Measurements from ENCODE around the gene TIMM22.
A peak's percentile ranks its signal among the peaks of the same experiment; 100 is the strongest.

Gene TIMM22

DNA sequence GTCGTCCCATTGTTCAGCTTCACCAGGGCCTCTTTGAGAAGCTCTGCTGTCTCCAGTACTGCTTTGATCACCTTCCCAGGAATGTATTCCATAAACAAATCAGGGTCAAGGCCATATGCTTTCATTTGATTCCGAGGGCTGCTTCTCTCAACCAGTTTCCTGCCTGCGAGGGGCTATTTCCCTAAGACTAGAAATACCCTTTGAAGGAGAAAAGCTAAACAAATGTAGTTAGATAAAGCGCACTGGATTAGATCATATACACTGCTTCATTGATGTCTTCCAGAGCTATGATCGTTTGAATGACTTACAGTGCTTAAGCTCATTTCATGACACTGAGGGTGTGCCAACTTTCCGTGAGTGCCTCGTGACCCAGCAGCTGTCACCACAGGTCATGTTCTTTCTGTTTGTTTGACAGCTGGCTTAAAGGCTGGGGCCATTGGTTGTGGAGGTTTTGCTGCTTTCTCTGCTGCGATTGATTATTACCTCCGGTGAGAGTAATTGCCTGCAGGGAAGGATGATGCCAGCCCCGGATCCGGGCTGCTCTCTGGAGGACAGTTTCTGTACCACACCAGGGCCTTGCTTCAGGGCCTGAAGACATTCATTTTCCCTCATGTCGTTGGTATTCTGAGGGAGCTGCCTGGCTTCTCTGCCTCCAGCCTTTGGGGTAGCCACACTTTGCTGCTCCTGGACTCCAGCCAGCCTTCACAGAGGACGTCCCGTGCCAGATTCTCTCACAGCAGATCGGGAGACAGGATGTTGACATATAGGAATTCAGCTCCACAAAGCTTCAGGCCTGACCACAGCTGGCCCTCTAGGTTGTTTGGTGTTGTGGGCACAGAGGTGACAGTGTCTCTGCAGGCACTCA, 3.9 kb downstream of the TIMM22 start:
- TF ChIP-seq, protein P1, sequence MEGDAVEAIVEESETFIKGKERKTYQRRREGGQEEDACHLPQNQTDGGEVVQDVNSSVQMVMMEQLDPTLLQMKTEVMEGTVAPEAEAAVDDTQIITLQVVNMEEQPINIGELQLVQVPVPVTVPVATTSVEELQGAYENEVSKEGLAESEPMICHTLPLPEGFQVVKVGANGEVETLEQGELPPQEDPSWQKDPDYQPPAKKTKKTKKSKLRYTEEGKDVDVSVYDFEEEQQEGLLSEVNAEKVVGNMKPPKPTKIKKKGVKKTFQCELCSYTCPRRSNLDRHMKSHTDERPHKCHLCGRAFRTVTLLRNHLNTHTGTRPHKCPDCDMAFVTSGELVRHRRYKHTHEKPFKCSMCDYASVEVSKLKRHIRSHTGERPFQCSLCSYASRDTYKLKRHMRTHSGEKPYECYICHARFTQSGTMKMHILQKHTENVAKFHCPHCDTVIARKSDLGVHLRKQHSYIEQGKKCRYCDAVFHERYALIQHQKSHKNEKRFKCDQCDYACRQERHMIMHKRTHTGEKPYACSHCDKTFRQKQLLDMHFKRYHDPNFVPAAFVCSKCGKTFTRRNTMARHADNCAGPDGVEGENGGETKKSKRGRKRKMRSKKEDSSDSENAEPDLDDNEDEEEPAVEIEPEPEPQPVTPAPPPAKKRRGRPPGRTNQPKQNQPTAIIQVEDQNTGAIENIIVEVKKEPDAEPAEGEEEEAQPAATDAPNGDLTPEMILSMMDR (IDR thresholded peaks at IDR 0.05; ENCODE audit: low read depth, low read length), result no peak
- DNase-seq (ENCODE audit: extremely low read depth, low read depth), result no peak

DNA sequence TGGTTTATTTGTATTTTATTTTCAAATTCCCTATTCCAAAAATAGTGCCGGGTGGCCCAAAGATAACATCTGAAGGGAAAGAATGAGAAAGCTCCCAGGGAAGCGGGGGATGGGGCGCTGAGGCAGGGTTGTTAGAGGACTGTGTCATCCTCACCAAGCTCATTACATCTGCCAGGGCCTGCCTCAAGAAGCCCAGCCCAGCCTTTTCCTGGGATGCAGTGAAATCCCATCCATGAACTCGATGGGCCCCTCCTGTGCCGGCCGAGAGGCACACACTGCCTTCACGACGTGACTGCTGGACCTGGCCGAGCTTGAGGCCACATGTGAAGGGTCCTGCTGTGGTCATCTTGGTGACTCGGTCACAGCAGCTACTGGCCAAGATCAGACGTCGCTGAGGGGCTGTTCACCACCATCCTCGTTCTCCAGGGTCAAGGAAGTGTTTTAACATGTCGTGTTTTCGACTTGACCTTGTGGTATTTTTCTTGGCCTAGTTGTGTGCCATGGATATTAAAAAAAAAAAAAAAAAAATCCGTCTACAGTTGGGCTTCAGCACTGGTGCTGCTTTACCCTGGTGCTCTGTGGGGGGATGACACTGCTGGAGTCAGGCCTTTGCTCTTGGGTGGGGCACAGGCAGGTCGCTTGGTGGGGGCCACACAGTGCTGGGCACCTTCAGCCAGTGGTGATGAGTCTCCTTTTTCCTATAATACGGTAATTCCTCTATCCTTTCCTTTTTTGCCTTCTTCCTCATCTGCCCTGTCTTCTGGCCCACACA, 4.9 kb downstream of the TIMM22 start:
- TF ChIP-seq, protein P1 (IDR thresholded peaks at IDR 0.05; ENCODE audit: low read depth, low read length), result no peak

DNA sequence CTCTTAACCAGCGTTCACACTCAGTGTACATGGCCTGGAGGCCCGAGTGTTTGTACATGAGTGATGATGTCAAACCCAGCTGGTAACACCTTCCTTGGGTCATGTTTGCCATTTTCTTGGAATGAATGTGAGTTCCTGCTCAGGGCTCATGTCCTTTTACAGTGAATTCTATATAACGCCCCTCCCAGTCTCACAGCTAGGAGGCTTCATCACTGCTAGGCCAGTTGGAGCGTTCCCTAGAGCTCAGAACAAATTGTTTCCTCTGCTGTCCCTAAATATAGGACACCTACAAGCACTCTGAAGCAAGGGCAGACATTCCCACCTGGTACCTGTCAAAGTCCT, 5.5 kb downstream of the TIMM22 start:
- TF ChIP-seq, protein P1 (IDR thresholded peaks at IDR 0.05; ENCODE audit: low read depth, low read length), result no peak
- no peak for DNase-seq (ENCODE audit: extremely low read depth, low read depth)

More for the DNA sequence above, 4.9 kb downstream of the TIMM22 start:
- no peak for DNase-seq (ENCODE audit: extremely low read depth, low read depth)

DNA sequence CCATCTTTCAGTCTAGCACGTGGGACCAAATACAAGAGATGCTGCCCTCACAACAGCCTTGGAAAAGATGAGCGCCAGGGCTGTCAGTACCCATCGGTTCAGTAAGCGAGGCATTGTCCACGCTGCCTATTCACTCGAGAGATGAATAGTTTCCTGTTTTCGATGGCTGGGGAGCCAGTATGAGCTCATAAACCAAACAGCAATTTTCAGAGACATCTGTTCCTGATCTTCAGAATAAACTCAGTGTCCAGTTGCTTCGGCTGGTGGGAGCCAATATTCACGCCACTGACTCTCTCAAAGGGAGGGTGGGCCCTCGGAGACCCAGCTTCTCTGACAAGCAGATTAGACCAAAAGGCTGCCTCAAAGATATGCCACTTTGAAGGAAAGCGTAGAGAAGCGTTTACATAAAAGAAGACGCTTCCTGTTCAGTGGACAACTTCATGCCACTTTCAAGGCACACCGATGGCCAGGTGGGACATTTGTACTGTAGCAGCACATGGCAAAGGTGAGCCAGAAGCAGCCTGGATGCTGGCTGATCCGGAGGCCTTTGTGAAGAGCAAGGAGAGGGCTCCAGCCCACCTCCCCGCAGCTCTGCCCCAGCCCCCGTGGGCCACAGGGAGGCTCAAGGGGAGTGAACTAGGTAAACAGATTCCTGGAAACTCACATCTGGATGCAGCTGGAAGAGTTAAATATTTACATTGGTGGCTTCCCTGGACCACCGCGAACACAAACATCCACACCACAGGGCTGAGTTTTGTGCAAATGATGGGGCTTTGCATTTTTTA, 6.0 kb downstream of the TIMM22 start:
- DNase-seq (ENCODE audit: extremely low read depth, low read depth), result peak; percentile 38

DNA sequence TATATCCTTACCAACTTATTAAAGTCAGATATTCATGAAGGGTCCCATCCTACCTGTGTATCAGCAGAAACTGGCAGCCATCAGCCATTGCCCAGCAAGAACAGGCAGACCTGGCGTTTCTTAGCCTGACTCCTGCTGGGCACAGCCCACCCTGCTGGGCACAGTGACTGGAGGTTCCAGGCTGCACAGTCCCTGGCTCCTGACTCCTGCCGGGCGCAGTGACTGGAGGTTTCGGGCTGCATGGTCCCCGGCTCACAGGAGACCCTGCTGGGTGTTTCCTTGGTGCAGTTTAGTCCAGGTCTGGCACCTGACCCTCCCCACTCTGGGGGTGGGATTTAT, 6.7 kb downstream of the TIMM22 start:
- TF ChIP-seq, protein P1 (IDR thresholded peaks at IDR 0.05; ENCODE audit: low read depth, low read length), result no peak
- no peak for DNase-seq (ENCODE audit: extremely low read depth, low read depth)

More for the DNA sequence above, 6.0 kb downstream of the TIMM22 start:
- TF ChIP-seq, protein P1 (IDR thresholded peaks at IDR 0.05; ENCODE audit: low read depth, low read length), result no peak

DNA sequence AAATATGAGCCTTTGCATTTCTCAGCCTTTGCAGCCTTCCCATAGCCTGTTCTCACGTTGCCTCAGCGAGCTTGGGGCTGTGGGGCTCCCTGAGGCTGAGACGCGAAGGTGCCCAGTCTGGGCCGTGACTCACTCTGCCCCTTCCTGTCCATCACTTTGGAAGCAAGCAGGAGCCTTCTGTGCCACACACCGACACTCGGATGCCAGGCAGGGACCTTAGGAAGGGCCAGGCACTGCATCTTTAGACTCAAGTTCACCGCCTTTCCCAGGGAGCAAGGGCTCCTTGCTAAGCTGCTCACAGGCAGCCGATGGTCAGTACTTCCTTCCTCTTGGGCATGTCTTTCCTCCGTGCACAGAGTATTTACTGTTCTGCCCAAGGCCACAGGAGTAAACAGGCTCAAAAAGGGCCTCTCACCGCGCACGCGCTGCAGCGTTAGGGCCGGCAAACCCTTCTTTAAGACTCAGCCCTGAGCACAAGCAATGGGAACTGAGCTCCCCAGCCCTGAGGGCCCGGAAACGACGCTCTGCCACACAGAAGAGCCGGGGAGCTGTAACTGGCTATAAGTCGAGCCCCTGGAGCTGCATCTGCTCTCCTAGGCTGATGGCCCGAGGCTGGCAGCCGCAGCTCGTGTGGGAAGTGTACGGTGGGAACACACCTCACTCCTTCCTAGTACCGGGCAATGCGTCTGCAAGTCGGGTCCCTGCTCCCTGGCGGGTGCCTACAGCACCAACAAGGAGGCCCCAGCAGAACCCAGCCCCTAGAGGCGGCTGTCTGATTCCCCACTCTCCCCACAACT, 7.2 kb downstream of the TIMM22 start:
- DNase-seq (ENCODE audit: extremely low read depth, low read depth), result no peak

More for the DNA sequence above, 7.2 kb downstream of the TIMM22 start:
- TF ChIP-seq, protein P1 (IDR thresholded peaks at IDR 0.05; ENCODE audit: low read depth, low read length), result no peak

Data from AG09319 (cell line).